Keratinocyte (primary cell): ENCODE data around the gene SLC25A30. TPM values are rescaled to one million over a fixed set of nuclear protein-coding genes. Genes with fewer than 3 reads are reported as not detected.

Experiments
- DNase-seq: peaks from one replicate; pipeline ENCODE4 v3.0.0-alpha.2; 2011; ENCODE audit warnings: low read depth, missing footprints, low spot score
- FAIRE-seq: peaks from 2 replicates; lab custom pipeline; 2011; peaks lifted over from hg19 to GRCh38; lab: Jason Lieb, UNC
- H2AFZ ChIP-seq: 2 replicates; pipeline ENCODE4 v1.6.0; 2012; ENCODE audit warnings: low read length, control low read depth, inconsistent platforms; ENCODE audit not compliant: control insufficient read depth
- H3K27ac ChIP-seq: 2 replicates; pipeline ENCODE4 v1.5.1; 2011; ENCODE audit warnings: low read length; ENCODE audit not compliant: control insufficient read depth, insufficient read depth
- H3K27me3 ChIP-seq: 3 replicates; pipeline ENCODE4 v1.6.0; 2011; ENCODE audit warnings: low read length; ENCODE audit not compliant: control insufficient read depth, insufficient read depth; ENCODE audit errors: extremely low read depth
- H3K36me3 ChIP-seq, 2 experiments: 2 replicates in 1 of 2; 3 replicates in 1 of 2; pipeline ENCODE4 v1.5.1; 2011; ENCODE audit warnings: low read length in 2 of 2, mild to moderate bottlenecking in 1 of 2; ENCODE audit not compliant: control insufficient read depth in 2 of 2, insufficient read depth in 2 of 2; ENCODE audit errors: extremely low read depth in 1 of 2
- H3K4me1 ChIP-seq: 3 replicates; pipeline ENCODE4 v1.5.1; 2011; ENCODE audit warnings: low read length; ENCODE audit not compliant: control insufficient read depth, insufficient read depth; ENCODE audit errors: extremely low read depth
- H3K4me2 ChIP-seq: 3 replicates; pipeline ENCODE4 v1.6.0; 2011; ENCODE audit warnings: low read depth, low read length; ENCODE audit not compliant: control insufficient read depth, insufficient read depth; ENCODE audit errors: extremely low read depth
- H3K4me3 ChIP-seq, 3 experiments: fragments of 200-600 bp in 1 of 3; sonication (generic) in 1 of 3; 2 replicates in 2 of 3; 3 replicates in 1 of 3; pipeline ENCODE4 v1.5.1; 2011 to 2016; ENCODE audit warnings: low read length in 3 of 3, mild to moderate bottlenecking in 3 of 3, control low read depth in 2 of 3, inconsistent platforms in 1 of 3, low read depth in 1 of 3, mixed read lengths in 1 of 3, mixed run types in 1 of 3, moderate library complexity in 1 of 3; ENCODE audit not compliant: control insufficient read depth in 2 of 3, insufficient read depth in 2 of 3; ENCODE audit errors: extremely low read depth in 1 of 3
- H3K79me2 ChIP-seq: 2 replicates; pipeline ENCODE4 v1.6.0; 2012; ENCODE audit warnings: low read length; ENCODE audit not compliant: control insufficient read depth, insufficient read depth
- H3K9ac ChIP-seq: 3 replicates; pipeline ENCODE4 v1.6.0; 2011; ENCODE audit warnings: low read length; ENCODE audit not compliant: control insufficient read depth, insufficient read depth; ENCODE audit errors: extremely low read depth
- H3K9me1 ChIP-seq: 3 replicates; pipeline ENCODE4 v1.6.0; 2011; ENCODE audit warnings: low read length; ENCODE audit not compliant: control insufficient read depth, insufficient read depth; ENCODE audit errors: extremely low read depth
- H3K9me3 ChIP-seq: 2 replicates; pipeline ENCODE4 v1.5.1; 2012; ENCODE audit warnings: low read depth, low read length; ENCODE audit not compliant: control insufficient read depth
- H4K20me1 ChIP-seq: 3 replicates; pipeline ENCODE4 v1.6.0; 2011; ENCODE audit warnings: low read length; ENCODE audit not compliant: control insufficient read depth, insufficient read depth; ENCODE audit errors: extremely low read depth
- EZH2 ChIP-seq: IDR thresholded peaks from one replicate; pipeline ENCODE4 v1.6.1; 2012; ENCODE audit warnings: inconsistent platforms, mild to moderate bottlenecking, low read length, moderate library complexity
- dilution Hi-C: fragments of 300-500 bp; cut with MboI; formaldehyde crosslinking; loops from one replicate; pipeline ENCODE4 v1.7.0; 2020; ENCODE audit warnings: low sequenced_read_pairs; ENCODE audit not compliant: extremely low pct_ligation_motif_present
- polyA plus RNA-seq, 5 experiments: library from polyadenylated mRNA; depleted of rRNA in 3 of 5; stranded (reverse) in 3 of 5; stranded (forward) in 1 of 5; unstranded in 1 of 5; fragments of >200 nt; gene quantifications; 1 replicate in 1 of 5; 2 replicates in 3 of 5; 3 replicates in 1 of 5; pipeline versions ENCODE4 v1.2.1 to v1.2.3, GENCODE V29; 2011 to 2012; ENCODE audit warnings: missing spikeins in 2 of 5, low read depth in 1 of 5, low replicate concordance in 1 of 5
- TF ChIP-seq, protein P1 (sequence below), 3 experiments: IDR thresholded peaks in 1 of 3; conservative IDR thresholded peaks in 1 of 3; optimal IDR thresholded peaks in 1 of 3; 2 replicates in 2 of 3; 3 replicates in 1 of 3; pipeline versions ENCODE3 to v1.5.1; 2011; ENCODE audit warnings: low read length in 3 of 3, mild to moderate bottlenecking in 3 of 3, moderate library complexity in 2 of 3, control low read depth in 1 of 3, inconsistent platforms in 1 of 3; ENCODE audit not compliant: insufficient read depth in 2 of 3; ENCODE audit errors: extremely low read depth in 1 of 3

The SLC25A30 gene
- polyA plus RNA-seq, 1 donor (not counting 4 experiments of a cell fraction or from before 2014, with no cell fraction given), result 24.5 TPM

DNA sequence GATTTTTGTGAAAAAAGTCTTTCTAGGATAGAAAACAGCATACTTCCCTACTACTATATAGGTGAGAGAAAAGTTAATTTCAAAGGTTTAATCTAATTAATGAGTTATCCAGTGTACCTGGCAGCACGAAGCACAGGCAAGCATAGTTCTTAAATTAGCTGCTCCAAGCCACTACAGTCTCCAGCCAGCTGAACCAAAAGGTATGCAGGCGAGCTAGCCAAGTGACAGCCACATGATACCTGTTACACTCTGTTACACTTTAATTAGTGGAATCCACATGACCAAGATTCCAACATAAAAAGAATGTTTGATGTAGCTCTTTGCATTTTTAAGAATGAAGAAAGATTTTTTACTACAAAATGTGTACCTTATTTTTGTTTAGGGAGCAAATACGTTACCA is 15.5 kb downstream of the SLC25A30 start:
- peaks cover 24 to 26% of the 10 kb centered on the region in 2 experiments for H3K36me3 ChIP-seq

GRCh38 chr13:45401314-45401713 is 16.9 kb downstream of the SLC25A30 start:
- DNase-seq (no peak), FAIRE-seq (no peak)
- Histone ChIP-seq H4K20me1 (no peaks in the 10 kb centered on the region), H3K4me3 (no peak overlapping the region), H3K9me1 (no peaks in the 10 kb centered on the region), H3K4me1 (no peaks in the 10 kb centered on the region), H2AFZ (no peak overlapping the region), H3K36me3 (peaks cover 17 to 21% of the 10 kb centered on the region in 2 experiments), H3K79me2 (no peaks in the 10 kb centered on the region), H3K27me3 (no peaks in the 10 kb centered on the region), H3K9me3 (no peaks in the 10 kb centered on the region), H3K27ac (no peak overlapping the region), H3K4me2 (no peak overlapping the region), H3K9ac (no peak overlapping the region)
- TF ChIP-seq, protein P1, sequence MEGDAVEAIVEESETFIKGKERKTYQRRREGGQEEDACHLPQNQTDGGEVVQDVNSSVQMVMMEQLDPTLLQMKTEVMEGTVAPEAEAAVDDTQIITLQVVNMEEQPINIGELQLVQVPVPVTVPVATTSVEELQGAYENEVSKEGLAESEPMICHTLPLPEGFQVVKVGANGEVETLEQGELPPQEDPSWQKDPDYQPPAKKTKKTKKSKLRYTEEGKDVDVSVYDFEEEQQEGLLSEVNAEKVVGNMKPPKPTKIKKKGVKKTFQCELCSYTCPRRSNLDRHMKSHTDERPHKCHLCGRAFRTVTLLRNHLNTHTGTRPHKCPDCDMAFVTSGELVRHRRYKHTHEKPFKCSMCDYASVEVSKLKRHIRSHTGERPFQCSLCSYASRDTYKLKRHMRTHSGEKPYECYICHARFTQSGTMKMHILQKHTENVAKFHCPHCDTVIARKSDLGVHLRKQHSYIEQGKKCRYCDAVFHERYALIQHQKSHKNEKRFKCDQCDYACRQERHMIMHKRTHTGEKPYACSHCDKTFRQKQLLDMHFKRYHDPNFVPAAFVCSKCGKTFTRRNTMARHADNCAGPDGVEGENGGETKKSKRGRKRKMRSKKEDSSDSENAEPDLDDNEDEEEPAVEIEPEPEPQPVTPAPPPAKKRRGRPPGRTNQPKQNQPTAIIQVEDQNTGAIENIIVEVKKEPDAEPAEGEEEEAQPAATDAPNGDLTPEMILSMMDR (optimal IDR thresholded peaks at IDR 0.05 in 1 of 3, IDR thresholded peaks at IDR 0.05 in 1 of 3, conservative IDR thresholded peaks at IDR 0.05 in 1 of 3; ENCODE audit: extremely low read depth in 1 of 3, insufficient read depth in 2 of 3, low read length in 3 of 3), result no peak
- no peak for TF ChIP-seq EZH2
- dilution Hi-C loops, result no loop called here

More for the DNA sequence above, 15.5 kb downstream of the SLC25A30 start:
- Histone ChIP-seq H3K4me1 (no peaks in the 10 kb centered on the region), H3K27me3 (no peaks in the 10 kb centered on the region), H2AFZ (no peak overlapping the region), H3K27ac (no peak overlapping the region), H3K9ac (no peak overlapping the region), H3K4me3 (no peak overlapping the region), H3K9me3 (no peaks in the 10 kb centered on the region), H4K20me1 (no peaks in the 10 kb centered on the region), H3K79me2 (no peaks in the 10 kb centered on the region), H3K9me1 (no peaks in the 10 kb centered on the region), H3K4me2 (no peak overlapping the region)
- no peak for TF ChIP-seq EZH2
- TF ChIP-seq, protein P1 (optimal IDR thresholded peaks at IDR 0.05 in 1 of 3, IDR thresholded peaks at IDR 0.05 in 1 of 3, conservative IDR thresholded peaks at IDR 0.05 in 1 of 3; ENCODE audit: extremely low read depth in 1 of 3, insufficient read depth in 2 of 3, low read length in 3 of 3), result no peak
- DNase-seq, result no peak
- dilution Hi-C loops, result no loop called here
- no peak for FAIRE-seq
